HG03432 (cell line): ENCODE measurements around the gene CAMK1G.

Experiments
- ATAC-seq: cut with Tn5 transposase; IDR thresholded peaks from one replicate; pipeline ENCODE4 v1.9.1; 2021; ENCODE audit warnings: mild to moderate bottlenecking, moderate library complexity; ENCODE audit not compliant: unreplicated experiment

The CAMK1G gene

DNA sequence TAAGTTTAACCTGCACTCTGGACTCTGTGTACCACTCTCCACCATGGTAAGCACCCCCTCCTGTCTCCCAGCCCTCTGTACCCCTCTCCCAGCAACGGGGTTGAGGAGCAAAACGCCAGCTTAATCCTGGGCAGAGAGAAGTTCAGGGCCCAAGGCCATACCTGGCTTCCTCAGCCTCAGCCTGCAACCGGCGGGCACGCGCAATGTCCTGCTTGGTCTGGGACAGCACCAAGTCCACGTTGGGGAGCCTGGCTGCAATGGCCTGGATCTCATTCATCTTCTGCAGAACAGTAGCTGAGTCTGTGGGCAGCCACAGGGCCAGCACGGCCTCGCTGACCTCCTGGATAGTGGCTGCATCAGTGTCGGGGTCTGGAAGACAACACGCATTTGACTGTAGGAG lies 34.8 kb downstream of the CAMK1G start:
- ATAC-seq = no peak

DNA sequence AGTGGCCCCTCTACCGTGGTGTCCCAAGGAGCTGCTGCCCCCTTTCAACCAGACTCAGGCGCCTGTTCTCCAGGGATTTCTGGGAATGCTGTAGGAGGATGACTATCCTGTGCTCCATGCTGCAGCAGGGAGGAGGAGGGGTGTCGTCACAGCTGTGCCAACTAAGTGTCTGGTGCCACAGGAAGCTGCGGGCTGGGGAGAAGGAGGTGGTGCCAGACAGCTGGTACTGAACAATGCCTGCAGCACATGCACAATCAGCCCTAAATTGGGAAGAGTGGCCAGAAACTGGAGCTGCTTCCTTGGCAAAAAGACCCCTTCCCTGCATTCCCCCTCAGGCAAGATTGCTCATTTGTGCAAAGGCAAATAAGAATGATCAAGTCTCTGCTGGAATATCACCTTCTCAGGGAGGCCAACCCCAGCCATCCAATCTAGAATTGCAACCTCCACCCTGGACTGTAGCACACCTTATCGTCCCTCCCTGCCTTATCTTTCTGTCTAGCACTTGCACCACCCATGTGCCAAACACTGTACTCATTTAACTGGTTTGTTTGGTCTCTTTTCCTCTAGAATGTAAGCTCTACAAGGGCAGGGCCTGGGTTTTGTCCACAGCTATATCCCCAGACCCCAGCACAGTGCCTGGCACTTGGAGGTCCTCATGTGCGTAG lies 35.4 kb downstream of the CAMK1G start:
- ATAC-seq = no peak

DNA sequence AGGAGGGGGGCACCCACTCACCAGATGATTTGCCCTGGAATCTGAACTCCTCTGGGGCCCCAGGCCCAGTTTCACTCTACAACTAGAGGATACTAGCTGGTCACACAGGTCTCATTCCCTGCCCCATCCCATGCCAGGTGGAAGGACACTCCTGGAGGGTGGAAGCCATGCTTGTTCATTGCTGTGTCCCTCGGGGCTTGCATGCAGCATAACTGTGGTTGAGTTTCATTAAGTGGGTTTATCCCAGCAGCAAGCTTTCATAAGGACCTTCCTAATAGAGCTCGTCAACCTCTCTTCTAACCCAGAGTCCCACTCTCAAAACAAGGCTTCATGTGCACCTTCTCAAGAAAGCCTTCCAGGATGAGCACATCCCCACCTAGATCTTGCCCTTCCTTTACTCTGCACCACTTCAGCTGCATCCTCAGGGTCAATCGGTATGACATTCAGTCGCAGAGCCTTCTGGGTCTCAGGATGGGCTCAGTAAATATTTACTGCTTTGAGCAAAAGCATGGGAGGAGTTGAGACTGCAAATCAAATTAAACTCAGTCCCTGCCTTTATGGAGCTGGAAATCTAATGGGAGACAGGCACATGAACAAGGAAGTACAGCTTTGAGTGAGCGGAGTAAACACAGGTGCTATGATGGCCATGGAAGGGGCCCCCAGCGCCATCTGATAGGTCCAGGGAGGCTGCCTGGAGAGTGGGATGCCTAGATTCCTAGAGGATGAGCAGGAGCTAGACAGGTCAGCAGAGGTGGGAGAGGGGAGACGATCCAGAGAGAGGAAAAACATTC lies 36.4 kb downstream of the CAMK1G start:
- no peak for ATAC-seq

DNA sequence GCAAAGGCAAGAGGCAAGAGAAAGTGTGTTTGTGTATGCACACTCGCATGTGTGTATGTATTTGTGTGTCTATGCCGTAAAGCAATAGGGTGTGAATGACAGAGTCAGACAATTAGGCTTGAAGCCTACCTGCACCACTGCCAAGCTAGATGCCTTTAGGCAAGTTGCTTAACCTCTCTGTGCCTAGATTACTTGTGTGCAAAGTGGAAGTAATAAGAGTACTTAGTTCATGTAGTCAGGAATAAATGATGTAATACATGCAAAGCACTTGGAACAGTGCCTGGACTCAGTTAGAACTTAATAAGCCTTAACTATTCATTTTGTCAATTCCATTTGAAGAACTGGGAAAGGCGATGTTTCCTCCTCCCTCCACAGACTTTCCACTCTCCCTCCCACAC lies 37.0 kb downstream of the CAMK1G start:
- ATAC-seq = no peak

DNA sequence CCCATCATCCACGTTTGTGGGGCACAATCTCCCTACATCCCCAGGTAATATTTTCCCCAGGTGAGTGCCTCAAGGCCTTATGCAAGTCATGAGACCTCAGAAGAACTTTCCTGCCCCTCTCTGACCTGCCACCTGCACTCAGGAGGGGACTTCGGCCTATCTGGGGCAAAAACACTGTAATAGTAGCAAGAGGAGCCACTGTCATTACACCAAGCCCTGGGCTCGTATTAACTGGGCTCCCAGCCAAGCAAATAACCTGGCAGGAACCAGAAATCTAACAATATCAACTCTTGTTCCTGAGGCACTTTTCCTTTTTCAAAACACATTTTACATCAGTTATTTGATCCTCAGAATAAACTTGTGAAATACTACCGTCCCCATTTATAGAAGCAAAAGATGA lies 37.8 kb downstream of the CAMK1G start:
- ATAC-seq = no peak

DNA sequence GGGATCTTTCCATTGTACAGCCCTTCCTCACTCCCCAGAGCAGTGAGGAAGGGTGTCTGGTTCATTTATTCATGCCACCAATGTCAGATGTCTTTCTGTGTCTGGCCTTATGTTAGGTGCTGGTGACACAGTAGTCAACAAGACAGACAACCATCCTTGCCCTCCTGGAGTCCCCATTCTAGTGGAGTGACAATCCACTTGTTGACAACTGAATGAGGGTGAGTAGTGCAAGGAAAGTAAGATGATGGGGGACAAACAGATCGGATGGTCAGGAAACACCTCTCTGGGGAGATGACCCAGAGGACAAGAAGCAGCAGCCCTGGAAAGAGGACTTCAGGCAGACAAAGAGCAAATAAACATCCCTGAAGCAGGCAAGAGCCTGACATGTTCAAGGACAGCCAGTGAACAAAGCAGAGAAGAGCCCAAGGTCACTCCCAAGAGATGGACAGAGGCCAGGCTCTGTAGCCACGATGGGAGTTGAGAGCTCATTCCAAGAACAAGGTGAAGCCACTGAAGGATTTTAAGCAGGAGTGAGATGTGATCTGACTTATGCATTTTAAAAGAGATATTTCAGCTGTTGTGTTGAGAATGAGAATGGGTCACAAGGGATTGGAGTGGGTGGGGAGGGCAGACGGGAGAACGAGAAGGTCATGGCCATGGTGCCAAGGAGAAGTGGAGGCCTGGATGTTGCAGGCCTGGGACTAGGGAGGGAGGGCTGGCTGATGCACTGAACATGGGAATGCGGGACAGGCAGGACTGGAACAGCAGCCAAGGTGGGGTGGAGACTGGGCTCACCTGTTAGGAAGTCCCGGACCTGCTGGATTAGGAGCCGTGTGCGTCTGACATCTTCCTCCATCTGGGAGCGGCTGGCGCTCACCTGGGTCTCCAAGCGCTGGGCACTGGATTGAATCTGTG lies 38.5 kb downstream of the CAMK1G start:
- no peak for ATAC-seq

DNA sequence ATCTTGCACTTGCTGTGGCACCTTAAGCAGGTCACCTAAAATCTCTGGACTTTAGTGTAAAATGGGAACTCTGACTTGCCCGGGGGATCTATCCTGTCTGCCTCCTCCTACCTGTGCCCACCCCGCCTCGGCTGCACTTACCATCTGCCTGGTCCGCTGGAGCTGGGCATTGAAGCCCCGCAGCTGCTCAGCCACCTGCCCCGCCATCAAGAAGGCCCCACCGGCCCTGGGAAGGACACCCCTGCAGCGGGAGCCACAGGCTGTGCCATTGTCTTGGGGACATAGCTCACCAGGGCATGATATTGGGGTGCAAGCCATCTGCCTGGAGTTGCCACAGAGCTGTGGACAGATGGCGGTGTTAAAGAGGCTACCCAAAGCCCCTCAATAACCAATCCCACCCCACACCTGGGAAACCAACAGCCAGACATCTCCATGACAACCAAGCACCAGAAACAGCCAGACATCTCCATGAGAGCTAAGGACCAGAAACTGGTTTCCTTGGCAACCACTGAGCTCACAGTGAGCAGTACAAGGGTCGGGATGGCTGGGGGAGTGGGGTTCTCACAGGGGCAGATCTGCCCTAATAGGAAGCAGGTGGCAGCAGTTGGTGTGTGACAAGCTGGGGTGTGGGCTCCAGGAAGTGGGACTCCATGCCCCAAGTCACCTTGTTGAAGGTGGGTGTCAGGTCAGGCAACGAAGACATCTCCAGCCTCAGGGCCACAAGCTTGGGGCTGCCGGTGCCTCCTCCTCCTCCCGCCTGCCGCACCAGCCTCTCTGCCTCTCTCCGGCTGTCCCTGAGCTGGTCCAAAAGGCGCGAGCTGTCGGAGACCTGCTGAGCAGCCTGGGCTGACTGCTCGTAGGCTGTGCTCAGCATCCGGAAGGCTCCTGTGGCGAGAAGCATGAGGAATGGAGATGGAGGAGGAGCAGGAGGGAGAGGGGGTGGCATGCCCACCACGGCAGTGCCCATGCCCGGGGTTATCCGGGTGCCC lies 39.6 kb downstream of the CAMK1G start:
- no peak for ATAC-seq

DNA sequence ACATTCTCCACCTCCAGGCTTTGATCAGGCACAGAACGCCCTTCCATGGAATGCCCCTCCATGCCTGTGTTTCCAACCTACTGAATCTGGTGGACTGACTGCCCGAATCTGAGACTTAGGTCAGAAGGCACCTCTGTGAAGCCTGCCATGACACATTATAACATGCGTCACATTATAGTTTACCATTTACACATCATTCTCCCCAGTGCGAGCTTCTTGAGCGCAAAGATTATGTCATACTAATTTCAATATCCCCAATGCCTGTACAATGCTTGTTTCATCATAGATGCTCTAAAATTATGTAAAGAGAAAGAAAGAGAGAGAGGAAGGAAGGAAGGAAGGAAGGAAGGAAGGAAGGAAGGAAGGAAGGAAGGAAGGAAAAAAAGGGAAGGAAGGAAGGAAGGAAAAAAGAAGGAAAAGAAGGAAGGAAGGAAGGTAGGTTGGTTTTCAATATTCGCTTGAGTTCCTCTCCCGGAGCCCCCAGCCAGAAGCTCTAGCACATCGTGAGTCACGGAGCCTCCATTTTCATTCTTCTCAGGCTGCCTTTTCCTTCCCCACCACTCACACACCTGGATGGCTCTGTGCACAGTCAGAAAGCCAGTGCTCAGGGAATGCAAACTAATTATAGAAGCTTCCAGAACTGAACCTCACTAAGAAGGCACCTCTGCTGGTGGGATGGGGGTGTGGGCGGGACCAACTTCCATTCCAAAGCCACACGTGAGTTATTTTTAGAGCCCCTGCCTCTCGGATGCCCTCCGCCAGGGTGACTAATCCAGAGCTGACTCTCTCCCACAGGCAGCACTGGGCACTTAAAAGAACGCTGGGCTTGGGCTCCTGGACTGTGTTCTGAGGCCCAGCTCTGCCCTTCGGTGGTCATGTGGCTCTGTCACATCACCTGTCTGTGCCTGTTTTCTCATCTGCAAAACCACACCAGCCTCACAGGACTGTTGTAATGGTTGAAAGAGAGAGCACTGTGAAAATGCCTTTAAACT lies 41.3 kb downstream of the CAMK1G start:
- no peak for ATAC-seq

DNA sequence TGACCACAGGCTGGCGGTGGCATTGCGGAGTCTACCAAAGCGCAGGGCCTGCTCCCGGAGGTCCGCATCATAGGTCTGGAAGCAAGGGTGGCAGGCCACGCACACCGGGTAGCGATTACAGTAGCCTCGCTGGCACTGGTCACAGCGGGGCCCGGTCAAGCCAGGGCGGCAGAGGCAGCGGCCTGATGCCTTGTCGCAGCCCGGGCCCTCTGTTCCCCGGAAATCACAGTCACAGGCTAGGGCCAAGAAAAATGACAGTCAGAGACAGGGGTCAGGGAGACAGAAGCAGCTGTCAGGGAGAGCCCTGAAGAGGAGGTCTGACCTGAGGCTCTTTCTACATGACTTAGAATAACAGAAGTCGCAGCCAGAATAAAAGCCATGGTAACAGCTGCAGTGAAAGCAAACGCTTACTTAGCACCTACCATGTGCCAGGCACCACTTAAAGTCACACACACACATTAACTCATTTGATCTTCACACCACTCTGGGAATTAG lies 42.3 kb downstream of the CAMK1G start:
- ATAC-seq = no peak

DNA sequence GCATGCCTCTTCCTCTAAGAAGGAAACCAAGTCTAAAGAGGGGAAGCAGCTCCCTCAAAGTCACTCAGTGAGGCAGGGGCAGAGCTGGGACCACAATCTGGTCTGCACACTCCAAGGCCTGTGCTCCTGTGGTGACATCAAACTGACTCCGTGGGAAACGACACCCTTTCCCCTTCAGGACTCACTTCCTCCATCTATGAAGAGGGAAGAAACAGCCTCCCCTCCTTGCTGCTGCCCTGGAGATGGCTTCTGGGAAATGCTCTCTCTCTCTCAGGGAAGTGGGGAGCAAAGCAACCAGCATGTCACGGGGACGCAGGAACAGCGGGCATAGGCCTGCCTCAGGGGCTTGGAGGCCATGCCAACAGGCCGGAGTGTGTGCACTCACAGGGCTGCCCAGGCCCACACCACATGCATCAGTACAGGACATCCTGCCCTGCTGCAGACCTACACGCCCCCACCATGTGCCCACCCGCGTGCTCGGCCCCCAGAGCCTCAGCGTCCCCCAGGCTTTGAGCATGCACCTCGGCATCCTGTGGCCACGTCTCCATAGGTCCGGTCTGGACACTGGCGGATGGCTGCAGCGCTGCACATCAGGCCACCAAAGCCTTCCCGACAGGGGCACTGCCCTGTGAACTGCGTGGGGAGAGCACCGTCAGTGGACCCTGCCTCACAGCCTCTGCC lies 43.0 kb downstream of the CAMK1G start:
- ATAC-seq = no peak

DNA sequence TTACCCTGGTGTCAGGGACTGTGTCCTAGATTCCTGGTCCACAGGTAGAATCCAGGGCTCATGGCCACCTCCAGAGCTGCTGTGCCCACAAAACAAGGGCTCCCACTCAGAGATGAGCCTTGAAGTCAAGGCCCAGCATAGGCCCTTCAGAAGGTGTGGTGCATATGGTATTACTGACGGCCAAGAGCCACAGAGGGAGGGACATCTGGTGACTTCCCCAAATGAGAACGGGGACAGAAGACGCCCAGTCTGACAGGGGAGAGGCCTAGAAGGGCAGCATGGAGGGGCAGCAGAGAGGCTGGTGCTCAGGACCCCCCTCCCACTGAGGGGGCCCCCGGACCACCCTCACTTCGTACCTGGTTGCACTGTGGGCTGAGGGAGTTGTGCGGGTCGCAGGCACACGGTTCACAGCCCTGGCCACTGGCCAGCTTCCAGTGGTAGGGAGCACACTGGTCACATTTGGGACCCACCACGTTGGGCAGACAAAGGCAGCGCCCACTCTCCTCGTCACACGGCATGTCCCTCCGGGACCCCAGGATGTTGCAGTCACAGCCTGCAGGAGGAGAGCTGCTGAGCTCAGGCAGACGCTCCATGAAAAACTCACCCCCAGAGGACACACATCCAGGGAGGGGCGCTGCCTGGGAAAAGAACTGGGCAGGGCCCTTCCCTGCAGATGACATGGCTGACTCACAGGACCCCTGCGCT lies 43.7 kb downstream of the CAMK1G start:
- peak; percentile 24 for ATAC-seq

DNA sequence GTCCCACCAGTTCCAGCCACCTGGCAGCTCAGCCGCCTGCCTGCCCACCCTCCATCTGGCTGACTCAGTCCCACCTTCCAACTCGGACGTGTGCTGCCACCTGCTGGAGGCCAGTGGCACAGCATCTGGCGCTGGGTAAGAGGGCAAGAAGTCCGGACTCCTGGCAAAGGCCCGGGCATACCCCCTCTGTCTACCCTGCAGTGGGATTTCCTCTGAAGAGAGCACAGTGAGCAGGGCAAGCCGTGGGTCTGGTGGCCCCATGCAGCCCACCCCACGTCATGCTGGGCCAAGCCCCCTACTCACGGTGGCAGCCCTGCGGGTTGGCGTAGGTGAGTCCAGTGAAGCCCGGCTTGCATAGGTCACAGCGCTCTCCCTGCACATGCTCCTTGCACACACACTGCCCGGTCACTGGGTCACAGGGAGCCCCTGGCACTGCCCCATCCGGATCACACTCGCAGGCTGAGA lies 44.2 kb downstream of the CAMK1G start:
- ATAC-seq = peak; percentile 86

DNA sequence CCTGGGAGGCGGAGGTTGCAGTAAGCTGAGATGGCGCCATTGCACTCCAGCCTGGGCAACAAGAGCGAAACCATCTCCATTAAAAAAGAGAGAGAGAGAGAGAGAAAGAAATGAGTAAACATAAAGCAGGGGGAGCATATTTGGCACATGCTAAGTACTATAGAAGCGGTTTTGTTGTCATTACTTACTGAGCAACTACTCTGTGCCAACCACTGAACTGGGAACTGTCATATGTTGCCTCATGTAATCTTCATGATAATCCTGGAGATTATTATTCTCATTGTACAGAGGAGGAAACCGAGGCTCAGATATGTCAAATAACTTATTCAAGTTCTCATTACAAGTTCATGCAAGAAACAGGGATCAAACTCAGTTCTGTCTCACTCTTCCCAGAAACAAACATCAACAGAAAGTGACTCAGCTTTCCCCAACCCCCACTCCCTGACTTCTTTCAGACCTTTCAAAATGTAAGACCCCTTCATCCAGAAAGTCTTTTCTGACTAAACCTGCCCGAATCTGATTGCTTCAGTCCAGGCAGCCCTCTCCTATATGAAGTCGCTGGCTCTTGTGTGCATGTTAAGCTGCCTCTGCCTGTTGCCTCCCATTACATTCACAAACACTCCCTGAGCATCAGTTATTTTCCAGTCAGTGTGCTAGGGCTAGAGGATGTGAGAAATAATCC lies 45.2 kb downstream of the CAMK1G start:
- ATAC-seq = no peak

DNA sequence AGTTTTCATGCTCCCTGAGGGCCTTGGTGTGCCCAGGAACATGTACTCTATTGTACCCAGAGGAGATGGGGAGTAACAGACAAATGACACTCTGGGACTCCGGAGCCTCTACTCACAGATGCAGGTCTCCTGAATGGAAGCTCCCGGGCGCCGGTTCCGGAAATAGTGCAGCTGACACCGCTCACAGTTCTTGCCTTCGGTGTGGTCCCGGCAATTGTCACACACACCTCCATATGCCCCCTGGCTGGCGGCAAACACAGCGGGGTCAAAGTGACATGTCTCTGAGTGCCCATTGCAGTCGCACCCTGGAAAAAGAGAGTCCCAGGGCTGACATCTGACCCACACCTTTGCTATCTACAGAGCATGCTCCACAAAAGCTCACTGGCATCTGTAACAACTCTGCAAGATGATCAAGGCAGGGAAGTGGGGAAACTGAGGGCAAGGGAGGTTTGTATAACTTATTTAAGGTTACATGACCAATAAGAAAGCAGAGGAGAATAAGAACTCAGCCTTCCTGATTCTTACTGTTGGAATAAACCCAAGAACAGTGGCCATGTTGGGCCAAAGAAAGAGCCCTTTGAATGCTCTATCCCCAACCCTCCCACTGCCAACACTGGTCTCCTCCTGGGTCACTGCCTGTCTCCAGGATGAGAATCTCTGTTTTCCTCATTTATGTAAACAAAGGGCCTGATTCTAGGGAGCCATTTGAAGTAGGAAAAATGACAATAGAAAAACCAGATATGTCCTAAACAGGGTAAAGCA lies 46.3 kb downstream of the CAMK1G start:
- no peak for ATAC-seq

DNA sequence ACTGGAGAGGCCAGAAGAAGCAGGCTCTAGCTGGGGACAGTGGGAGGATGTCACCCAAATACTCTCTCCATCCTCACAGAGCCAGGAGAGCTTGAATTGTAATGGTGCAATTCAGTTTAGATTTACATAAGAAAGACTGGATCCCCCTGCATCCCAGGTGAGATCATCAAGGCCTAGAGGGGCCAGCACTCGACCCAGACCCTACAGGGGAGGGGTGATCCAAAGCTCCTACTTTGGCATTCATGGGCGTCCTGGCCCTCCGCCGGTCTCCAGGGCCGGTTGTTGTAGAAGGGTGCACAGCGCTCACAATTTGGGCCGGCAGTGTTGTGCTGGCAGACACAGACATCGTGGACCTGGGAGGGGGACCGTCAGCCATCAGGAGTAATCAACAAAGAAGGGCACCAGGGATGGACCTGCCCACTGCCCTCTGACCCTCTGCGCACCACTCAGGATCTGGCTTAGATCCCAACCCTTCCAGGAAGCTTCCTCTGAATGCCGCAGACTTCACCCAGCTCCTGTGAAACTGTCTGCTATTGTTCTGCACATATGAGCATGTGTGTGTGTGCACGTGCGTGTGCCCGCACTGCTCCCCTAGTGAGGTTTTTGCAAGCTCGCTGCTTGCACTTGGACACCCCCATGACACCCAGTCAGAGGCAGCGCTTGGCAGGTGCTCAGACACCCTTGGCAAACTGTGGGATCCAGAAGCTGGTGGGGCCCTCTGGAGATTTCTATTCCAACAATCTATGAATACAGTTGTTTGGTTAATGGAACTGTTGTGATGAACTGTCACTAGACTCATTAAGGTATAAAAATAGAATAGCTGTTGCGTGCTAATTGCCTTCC lies 47.1 kb downstream of the CAMK1G start:
- no peak for ATAC-seq
